ENCODE results near the gene TRIM33. TPM values are rescaled to one million over a fixed set of nuclear protein-coding genes. Genes with fewer than 3 reads are reported as not detected.

Gene TRIM33
- total and polyA plus RNA-seq, 2 of the 8 experiments (the other 6 are each of a cell fraction or from before 2014, with no cell fraction given), result 17.1 to 52.3 TPM

DNA sequence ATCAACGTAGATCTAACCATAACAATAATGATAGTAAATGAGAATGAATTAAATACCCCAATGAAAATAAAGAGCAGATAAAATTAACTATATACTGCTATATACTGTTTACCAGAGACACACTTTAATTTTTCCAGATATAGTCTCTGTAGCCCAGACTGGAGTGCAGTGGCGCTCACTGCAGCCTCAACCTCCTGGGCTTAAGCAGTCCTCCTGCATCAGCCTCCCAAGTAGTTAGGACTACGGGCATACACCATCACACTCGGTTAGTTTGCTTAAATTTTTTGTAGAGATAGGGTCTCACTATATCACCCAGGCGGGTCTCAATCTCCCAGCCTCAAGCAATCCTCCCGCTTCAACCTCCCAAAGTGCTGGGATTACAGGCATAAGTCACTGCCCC is 37.2 kb downstream of the TRIM33 start (continued):
- TF ChIP-seq GTF2F1 (IDR thresholded peaks at IDR 0.05; ENCODE audit: borderline replicate concordance, low read depth, low read length), result no peak
- TF ChIP-seq SP1 (IDR thresholded peaks at IDR 0.05; ENCODE audit: low read depth, low read length), result no peak
- no peak for TF ChIP-seq KDM5A (IDR thresholded peaks at IDR 0.05; ENCODE audit: low read length)
- TF ChIP-seq, protein P1, sequence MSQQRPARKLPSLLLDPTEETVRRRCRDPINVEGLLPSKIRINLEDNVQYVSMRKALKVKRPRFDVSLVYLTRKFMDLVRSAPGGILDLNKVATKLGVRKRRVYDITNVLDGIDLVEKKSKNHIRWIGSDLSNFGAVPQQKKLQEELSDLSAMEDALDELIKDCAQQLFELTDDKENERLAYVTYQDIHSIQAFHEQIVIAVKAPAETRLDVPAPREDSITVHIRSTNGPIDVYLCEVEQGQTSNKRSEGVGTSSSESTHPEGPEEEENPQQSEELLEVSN (IDR thresholded peaks at IDR 0.05), result no peak
- TF ChIP-seq, protein P2, sequence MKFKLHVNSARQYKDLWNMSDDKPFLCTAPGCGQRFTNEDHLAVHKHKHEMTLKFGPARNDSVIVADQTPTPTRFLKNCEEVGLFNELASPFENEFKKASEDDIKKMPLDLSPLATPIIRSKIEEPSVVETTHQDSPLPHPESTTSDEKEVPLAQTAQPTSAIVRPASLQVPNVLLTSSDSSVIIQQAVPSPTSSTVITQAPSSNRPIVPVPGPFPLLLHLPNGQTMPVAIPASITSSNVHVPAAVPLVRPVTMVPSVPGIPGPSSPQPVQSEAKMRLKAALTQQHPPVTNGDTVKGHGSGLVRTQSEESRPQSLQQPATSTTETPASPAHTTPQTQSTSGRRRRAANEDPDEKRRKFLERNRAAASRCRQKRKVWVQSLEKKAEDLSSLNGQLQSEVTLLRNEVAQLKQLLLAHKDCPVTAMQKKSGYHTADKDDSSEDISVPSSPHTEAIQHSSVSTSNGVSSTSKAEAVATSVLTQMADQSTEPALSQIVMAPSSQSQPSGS (IDR thresholded peaks at IDR 0.05; ENCODE audit: low read length), result no peak
- no peak for TF ChIP-seq TCF12 (IDR thresholded peaks at IDR 0.05; ENCODE audit: low read depth, low read length)
- no peak for TF ChIP-seq TAF1 (IDR thresholded peaks at IDR 0.05; ENCODE audit: low read depth, low read length)
